HCT116 (cell line): ENCODE measurements around the gene COL9A3. TPM values are rescaled to one million over a fixed set of nuclear protein-coding genes. Genes with fewer than 3 reads are reported as not detected.

Experiments used
- ATAC-seq: fragments of 200-7000 bp; cut with Tn5 transposase; 2 replicates; pipeline ENCODE4 v1.9.1; 2020; ENCODE audit warnings: mild to moderate bottlenecking, moderate library complexity
- BruUV-seq: library from RNA; stranded (reverse); fragments of 400-500 nt; replicated peaks from 2 replicates; lab custom pipeline; 2021; lab: Mats Ljungman, UMichigan
- CTCF ChIA-PET: fragments of 300-600 bp; sonication (Branson Sonifier 250); formaldehyde crosslinking; loops from one replicate; lab custom pipeline; 2021; ENCODE audit warnings: antibody characterized with exemption; lab: Charles Lee
- POLR2A ChIA-PET: fragments of 300-600, 350-600 bp; sonication (Branson Sonifier 250); formaldehyde crosslinking; loops from one replicate; lab custom pipeline; 2021; ENCODE audit warnings: antibody characterized with exemption; lab: Charles Lee
- RAD21 ChIA-PET, 2 experiments: fragments of 300-600 bp; sonication (Branson Sonifier 250); formaldehyde crosslinking; loops; one replicate each; lab custom pipeline; 2023; ENCODE audit warnings: low total read pairs in 2 of 2; ENCODE audit not compliant: uncharacterized antibody in 2 of 2, unreplicated experiment in 2 of 2, low non-redundant PET in 1 of 2; lab: Charles Lee
- DNase-seq: peaks from one replicate; pipeline ENCODE4 v3.0.0-alpha.2; 2010; ENCODE audit warnings: low read depth, low spot score
- H2AFZ ChIP-seq: fragments of 200-600 bp; shearing (Covaris generic), sonication (generic); 2 replicates; pipeline ENCODE4 v1.6.1; 2017; ENCODE audit warnings: low read depth, mixed run types, mixed read lengths, antibody characterized with exemption, low read length; ENCODE audit not compliant: poor library complexity, severe bottlenecking
- H3K27ac ChIP-seq: 2 replicates; pipeline ENCODE4 v1.5.1; 2012; ENCODE audit warnings: low read depth, low read length
- H3K27me3 ChIP-seq: fragments of 200-600 bp; sonication (generic); 2 replicates; pipeline ENCODE4 v1.6.1; 2016; ENCODE audit warnings: mixed run types, low read length, mixed read lengths; ENCODE audit not compliant: insufficient read depth
- H3K36me3 ChIP-seq, 2 experiments: fragments of 200-500 bp in 1 of 2; fragments of 200-600 bp in 1 of 2; sonication (Bioruptor generic) in 1 of 2; sonication (generic) in 1 of 2; 2 replicates each; pipeline versions ENCODE4 v1.5.1 to v1.6.1; 2014 to 2016; ENCODE audit warnings: low read length in 2 of 2, inconsistent platforms in 1 of 2, mixed read lengths in 1 of 2, mixed run types in 1 of 2; ENCODE audit not compliant: insufficient read depth in 2 of 2, control insufficient read depth in 1 of 2
- H3K4me1 ChIP-seq, 2 experiments: fragments of 200-600 bp in 1 of 2; sonication (generic) in 1 of 2; 2 replicates each; pipeline versions ENCODE4 v1.5.1 to v1.6.1; 2012 to 2017; ENCODE audit warnings: low read length in 2 of 2, inconsistent platforms in 1 of 2, mild to moderate bottlenecking in 1 of 2, mixed read lengths in 1 of 2, mixed run types in 1 of 2, moderate library complexity in 1 of 2; ENCODE audit not compliant: insufficient read depth in 2 of 2, control insufficient read depth in 1 of 2
- H3K4me2 ChIP-seq: fragments of 200-600 bp; sonication (generic); 2 replicates; pipeline ENCODE4 v1.6.1; 2017; ENCODE audit warnings: mixed run types, low read length, mixed read lengths
- H3K4me3 ChIP-seq, 2 experiments: fragments of 200-600 bp in 1 of 2; sonication (generic) in 1 of 2; replicated peaks in 1 of 2; 2 replicates each; pipeline ENCODE4 v1.5.1; 2011 to 2016; ENCODE audit warnings: low read length in 2 of 2, control low read depth in 1 of 2, low read depth in 1 of 2, mild to moderate bottlenecking in 1 of 2, mixed read lengths in 1 of 2, mixed run types in 1 of 2
- H3K79me2 ChIP-seq: fragments of 200-600 bp; sonication (generic); 2 replicates; pipeline ENCODE4 v1.6.1; 2017; ENCODE audit warnings: mild to moderate bottlenecking, mixed run types, low read length, moderate library complexity, mixed read lengths; ENCODE audit not compliant: insufficient read depth
- H3K9ac ChIP-seq: fragments of 200-600 bp; sonication (generic); 2 replicates; pipeline ENCODE4 v1.6.1; 2016; ENCODE audit warnings: low read length, mixed read lengths
- H3K9me2 ChIP-seq: fragments of 200-600 bp; sonication (generic), shearing (Covaris generic); 2 replicates; pipeline ENCODE4 v1.6.1; 2017; ENCODE audit warnings: mixed run types, mild to moderate bottlenecking, moderate library complexity; ENCODE audit not compliant: insufficient read depth
- H3K9me3 ChIP-seq, 2 experiments: fragments of 200-500 bp in 1 of 2; fragments of 200-600 bp in 1 of 2; sonication (Bioruptor generic) in 1 of 2; sonication (generic) in 1 of 2; 2 replicates each; pipeline ENCODE4 v1.6.1; 2014 to 2017; ENCODE audit warnings: low read length in 2 of 2, mixed read lengths in 2 of 2, inconsistent platforms in 1 of 2, low read depth in 1 of 2, mild to moderate bottlenecking in 1 of 2, mixed run types in 1 of 2, moderate library complexity in 1 of 2; ENCODE audit not compliant: control insufficient read depth in 1 of 2, insufficient read depth in 1 of 2
- H4K20me1 ChIP-seq: fragments of 200-600 bp; sonication (generic), shearing (Covaris generic); 2 replicates; pipeline ENCODE4 v1.6.1; 2017; ENCODE audit warnings: mixed run types, mild to moderate bottlenecking, moderate library complexity; ENCODE audit not compliant: insufficient read depth
- CBX3 ChIP-seq: IDR thresholded peaks from 2 replicates; pipeline ENCODE4 v1.6.1; 2012; ENCODE audit warnings: low read depth
- EGR1 ChIP-seq: IDR thresholded peaks from 2 replicates; pipeline ENCODE4 v1.6.1; 2012; ENCODE audit warnings: low read depth
- ELF1 ChIP-seq: IDR thresholded peaks from 2 replicates; pipeline ENCODE4 v1.6.1; 2012; ENCODE audit warnings: low read depth, borderline replicate concordance
- EZH2phosphoT487 ChIP-seq: fragments of 200-600 bp; IDR thresholded peaks from 2 replicates; pipeline ENCODE4 v1.6.1; 2018; ENCODE audit warnings: antibody characterized with exemption, borderline replicate concordance
- FOSL1 ChIP-seq: IDR thresholded peaks from 2 replicates; pipeline ENCODE4 v1.6.1; 2012; ENCODE audit warnings: low read depth
- POLR2A ChIP-seq: IDR thresholded peaks from 2 replicates; pipeline ENCODE4 v1.7.0; 2011; ENCODE audit warnings: borderline replicate concordance; ENCODE audit not compliant: insufficient read depth, insufficient read length; ENCODE audit errors: extremely low read depth
- POLR2AphosphoS5 ChIP-seq: IDR thresholded peaks from 2 replicates; pipeline ENCODE4 v1.6.1; 2011; ENCODE audit warnings: mild to moderate bottlenecking, low read depth, low read length, moderate library complexity
- REST ChIP-seq: IDR thresholded peaks from 2 replicates; pipeline ENCODE4 v1.6.1; 2012; ENCODE audit warnings: low read depth
- SP1 ChIP-seq: IDR thresholded peaks from 2 replicates; pipeline ENCODE4 v1.6.1; 2012; ENCODE audit warnings: low read depth
- TCF7L2 ChIP-seq: IDR thresholded peaks from 2 replicates; pipeline ENCODE4 v1.7.0; 2011; ENCODE audit warnings: borderline replicate concordance, inconsistent platforms; ENCODE audit not compliant: insufficient read depth, insufficient read length; ENCODE audit errors: extremely low read depth
- YY1 ChIP-seq: IDR thresholded peaks from 2 replicates; pipeline ENCODE4 v1.6.1; 2011; ENCODE audit warnings: low read length, low read depth, moderate library complexity, mild to moderate bottlenecking; ENCODE audit not compliant: insufficient replicate concordance; ENCODE audit errors: extremely low read depth
- ZFX ChIP-seq: fragments of 450-650 bp; IDR thresholded peaks from 2 replicates; pipeline ENCODE4 v1.6.1; 2017
- ZNF274 ChIP-seq: fragments of 200-500 bp; sonication (Bioruptor generic); IDR thresholded peaks from 2 replicates; pipeline ENCODE4 v1.6.1; 2014; ENCODE audit warnings: mild to moderate bottlenecking, low read depth, low read length, inconsistent platforms
- intact Hi-C: fragments of 100-400 bp; cut with micrococcal nuclease; formaldehyde crosslinking; loops from 2 replicates; pipeline ENCODE4 v1.10.0; 2022
- total RNA-seq: library from RNA; stranded (reverse); gene quantifications from one replicate; pipeline ENCODE4 v1.2.1, GENCODE V29; 2021; ENCODE audit not compliant: unreplicated experiment
- TF ChIP-seq, protein P1 (sequence below): IDR thresholded peaks from 2 replicates; pipeline ENCODE4 v1.6.1; 2011; ENCODE audit warnings: mild to moderate bottlenecking, low read length, moderate library complexity; ENCODE audit not compliant: insufficient replicate concordance; ENCODE audit errors: extremely low read depth
- TF ChIP-seq, protein P2 (sequence below), 3 experiments: fragments of 200-600 bp in 1 of 3; sonication (generic) in 1 of 3; IDR thresholded peaks in 2 of 3; conservative IDR thresholded peaks in 1 of 3; 2 replicates each; pipeline ENCODE4 v1.5.1; 2012 to 2017; ENCODE audit warnings: low read depth in 2 of 3, low read length in 2 of 3, antibody characterized with exemption in 1 of 3, borderline replicate concordance in 1 of 3, control low read depth in 1 of 3, mild to moderate bottlenecking in 1 of 3, mixed read lengths in 1 of 3, mixed run types in 1 of 3, moderate library complexity in 1 of 3; ENCODE audit not compliant: insufficient read depth in 1 of 3

Gene COL9A3
- total RNA-seq, 1 experiment from 2014 or later, result 29.7 TPM

- POLR2A ChIA-PET, result no interaction called here
- no TSS peak for BruUV-seq
- Histone ChIP-seq H3K4me1 (peaks cover 62 to 81% of the 10 kb centered on the region in 2 experiments), H3K79me2 (no peaks in the 10 kb centered on the region), H3K27me3 (no peaks in the 10 kb centered on the region), H3K27ac (peak overlapping the region; percentile 72), H3K9ac (peak overlapping the region; percentile 55), H3K4me2 (peak overlapping the region; percentile 72), H3K9me2 (no peaks in the 10 kb centered on the region), H3K9me3 (no peaks in the 10 kb centered on the region), H4K20me1 (no peaks in the 10 kb centered on the region), H3K36me3 (no peaks in the 10 kb centered on the region), H2AFZ (no peak overlapping the region), H3K4me3 (peak overlapping the region in 1 of 2 experiments; percentile 16; a peak in 1 of 4 replicates)
- intact Hi-C loops, result no loop called here
- RAD21 ChIA-PET, result interaction anchor here in 1 of 2 experiments (0.6 kb wide), 1 partner anchor 103 kb away, joined by 3 read pairs; no protein-coding TSS in a partner anchor
- ATAC-seq (peak; percentile 36), DNase-seq (no peak)
- CTCF ChIA-PET, result no interaction called here
- TF ChIP-seq POLR2AphosphoS5 (peak; percentile 37; the same call in 1 of the 2 replicates), YY1 (no peak), ELF1 (no peak), FOSL1 (no peak), EZH2phosphoT487 (no peak), ZFX (0 out of 2 replicates have a peak, but pooled peaks have one; percentile 7), ZNF274 (no peak), CBX3 (no peak), TCF7L2 (peak; percentile 79), EGR1 (no peak), SP1 (no peak), REST (no peak), POLR2A (no peak)
- TF ChIP-seq, protein P1, sequence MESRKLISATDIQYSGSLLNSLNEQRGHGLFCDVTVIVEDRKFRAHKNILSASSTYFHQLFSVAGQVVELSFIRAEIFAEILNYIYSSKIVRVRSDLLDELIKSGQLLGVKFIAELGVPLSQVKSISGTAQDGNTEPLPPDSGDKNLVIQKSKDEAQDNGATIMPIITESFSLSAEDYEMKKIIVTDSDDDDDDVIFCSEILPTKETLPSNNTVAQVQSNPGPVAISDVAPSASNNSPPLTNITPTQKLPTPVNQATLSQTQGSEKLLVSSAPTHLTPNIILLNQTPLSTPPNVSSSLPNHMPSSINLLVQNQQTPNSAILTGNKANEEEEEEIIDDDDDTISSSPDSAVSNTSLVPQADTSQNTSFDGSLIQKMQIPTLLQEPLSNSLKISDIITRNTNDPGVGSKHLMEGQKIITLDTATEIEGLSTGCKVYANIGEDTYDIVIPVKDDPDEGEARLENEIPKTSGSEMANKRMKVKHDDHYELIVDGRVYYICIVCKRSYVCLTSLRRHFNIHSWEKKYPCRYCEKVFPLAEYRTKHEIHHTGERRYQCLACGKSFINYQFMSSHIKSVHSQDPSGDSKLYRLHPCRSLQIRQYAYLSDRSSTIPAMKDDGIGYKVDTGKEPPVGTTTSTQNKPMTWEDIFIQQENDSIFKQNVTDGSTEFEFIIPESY, result no peak
- TF ChIP-seq, protein P2, sequence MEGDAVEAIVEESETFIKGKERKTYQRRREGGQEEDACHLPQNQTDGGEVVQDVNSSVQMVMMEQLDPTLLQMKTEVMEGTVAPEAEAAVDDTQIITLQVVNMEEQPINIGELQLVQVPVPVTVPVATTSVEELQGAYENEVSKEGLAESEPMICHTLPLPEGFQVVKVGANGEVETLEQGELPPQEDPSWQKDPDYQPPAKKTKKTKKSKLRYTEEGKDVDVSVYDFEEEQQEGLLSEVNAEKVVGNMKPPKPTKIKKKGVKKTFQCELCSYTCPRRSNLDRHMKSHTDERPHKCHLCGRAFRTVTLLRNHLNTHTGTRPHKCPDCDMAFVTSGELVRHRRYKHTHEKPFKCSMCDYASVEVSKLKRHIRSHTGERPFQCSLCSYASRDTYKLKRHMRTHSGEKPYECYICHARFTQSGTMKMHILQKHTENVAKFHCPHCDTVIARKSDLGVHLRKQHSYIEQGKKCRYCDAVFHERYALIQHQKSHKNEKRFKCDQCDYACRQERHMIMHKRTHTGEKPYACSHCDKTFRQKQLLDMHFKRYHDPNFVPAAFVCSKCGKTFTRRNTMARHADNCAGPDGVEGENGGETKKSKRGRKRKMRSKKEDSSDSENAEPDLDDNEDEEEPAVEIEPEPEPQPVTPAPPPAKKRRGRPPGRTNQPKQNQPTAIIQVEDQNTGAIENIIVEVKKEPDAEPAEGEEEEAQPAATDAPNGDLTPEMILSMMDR (IDR thresholded peaks at IDR 0.05 in 2 of 3, conservative IDR thresholded peaks at IDR 0.05 in 1 of 3; ENCODE audit: borderline replicate concordance in 1 of 3, insufficient read depth in 1 of 3, low read depth in 2 of 3, low read length in 2 of 3), result no peak
These were observed 2.0 kb downstream of the COL9A3 start for GRCh38 chr20:62818592-62819493.
